GM19438 (cell line): ENCODE measurements around the gene TRIP11.

Source experiments
- ATAC-seq: cut with Tn5 transposase; IDR thresholded peaks from one replicate; pipeline ENCODE4 v1.9.1; 2021; ENCODE audit warnings: low read depth; ENCODE audit not compliant: unreplicated experiment

Gene TRIP11

GRCh38 chr14:91961297-91962220 is 78.3 kb downstream of the TRIP11 start:
- ATAC-seq, result no peak

GRCh38 chr14:91957876-91958313 is 82.0 kb downstream of the TRIP11 start:
- no peak for ATAC-seq

GRCh38 chr14:91956616-91957015 is 83.2 kb downstream of the TRIP11 start:
- ATAC-seq, result no peak

DNA sequence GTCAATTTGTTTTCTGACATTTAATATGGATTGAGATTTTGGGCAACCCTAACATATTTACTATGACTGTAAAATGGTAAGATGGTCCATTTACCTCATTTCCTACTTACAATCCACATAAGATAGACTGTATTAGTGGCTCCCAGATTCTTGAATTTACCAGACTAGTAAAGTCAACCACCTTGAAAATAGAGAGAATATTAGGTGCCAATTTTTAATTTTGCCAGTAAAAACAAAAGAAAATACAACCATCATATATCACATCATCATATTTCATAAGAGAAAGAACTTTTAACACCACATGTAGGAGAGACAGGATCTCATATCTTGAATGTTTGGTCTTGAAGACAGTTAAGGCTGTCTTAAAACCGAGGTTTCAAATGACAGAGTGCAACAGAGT is 84.7 kb downstream of the TRIP11 start:
- no peak for ATAC-seq

GRCh38 chr14:91953170-91953985 is 86.5 kb downstream of the TRIP11 start:
- ATAC-seq, result no peak

GRCh38 chr14:91947475-91948184 is 92.2 kb downstream of the TRIP11 start, which contains the start of gene FBLN5:
FBLN5 (minus strand) TSS chr14:91947694; CDS start chr14:91947229, 465 bp downstream.
- no peak for ATAC-seq

GRCh38 chr14:91946622-91947474 is 93.0 kb downstream of the TRIP11 start:
- ATAC-seq, result no peak

GRCh38 chr14:91945751-91946621 is 93.9 kb downstream of the TRIP11 start:
- no peak for ATAC-seq

DNA sequence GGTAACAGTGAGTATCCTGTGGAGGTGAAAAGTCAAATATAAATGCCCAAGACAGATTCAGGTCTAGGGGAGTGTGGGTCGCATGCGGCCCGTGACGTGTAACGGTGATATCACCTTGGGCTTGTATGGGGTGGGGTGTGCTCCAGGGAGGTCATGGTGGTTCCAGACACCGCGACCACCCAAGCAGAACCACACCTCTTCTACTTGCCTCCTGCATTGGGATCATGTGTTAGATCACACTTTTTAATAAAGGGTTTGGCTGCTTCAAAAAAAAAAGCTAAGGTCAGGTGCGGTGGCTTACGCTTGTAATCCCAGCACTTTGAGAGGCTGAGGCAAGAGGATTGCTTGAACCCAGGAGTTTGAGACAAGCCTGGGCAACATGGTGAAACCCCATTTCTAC is 96.9 kb downstream of the TRIP11 start:
- no peak for ATAC-seq

GRCh38 chr14:91942128-91942527 is 97.7 kb downstream of the TRIP11 start:
- no peak for ATAC-seq

DNA sequence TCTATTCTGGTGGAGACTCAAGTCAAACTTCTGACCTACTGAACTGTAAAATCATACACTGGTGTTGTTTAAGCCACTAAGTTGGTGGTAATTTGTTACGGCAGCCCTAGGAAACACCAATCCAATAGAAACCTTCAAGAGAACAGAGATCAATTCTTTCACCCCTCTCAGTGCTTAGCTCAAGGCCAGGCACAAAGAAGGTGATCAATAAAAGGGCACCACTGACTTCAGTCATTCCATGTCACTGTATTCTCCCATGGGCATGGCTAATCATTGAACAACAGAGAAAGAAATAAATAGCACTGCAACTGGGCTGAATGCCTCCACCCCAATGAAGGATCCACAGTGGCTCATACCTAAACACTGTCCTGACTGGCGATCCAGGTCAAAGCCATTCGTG is 99.7 kb downstream of the TRIP11 start:
- no peak for ATAC-seq

DNA sequence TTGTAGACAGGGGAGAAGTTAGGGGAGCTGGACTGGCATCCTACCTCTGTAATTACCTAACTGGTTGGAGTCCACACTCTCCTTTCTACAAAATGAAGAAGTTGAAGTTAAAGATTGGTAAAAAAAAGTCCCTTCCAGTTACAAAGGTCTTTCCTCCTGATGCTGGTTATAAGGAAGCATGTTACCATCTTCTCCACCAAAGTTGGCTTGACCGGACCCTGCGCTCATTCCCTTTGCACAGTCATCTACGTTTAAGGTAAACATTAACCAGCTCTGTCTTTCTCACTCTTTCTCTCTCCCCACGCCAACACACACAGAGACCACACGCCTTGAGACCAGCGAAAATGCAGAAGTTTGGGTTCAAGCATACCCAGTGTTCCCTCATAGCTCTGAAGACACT is 104.3 kb downstream of the TRIP11 start:
- ATAC-seq, result no peak

GRCh38 chr14:91934554-91935285 is 105.1 kb downstream of the TRIP11 start:
- ATAC-seq, result no peak

GRCh38 chr14:91931478-91932088 is 108.3 kb downstream of the TRIP11 start:
- no peak for ATAC-seq

GRCh38 chr14:91929700-91930099 is 110.2 kb downstream of the TRIP11 start:
- no peak for ATAC-seq

DNA sequence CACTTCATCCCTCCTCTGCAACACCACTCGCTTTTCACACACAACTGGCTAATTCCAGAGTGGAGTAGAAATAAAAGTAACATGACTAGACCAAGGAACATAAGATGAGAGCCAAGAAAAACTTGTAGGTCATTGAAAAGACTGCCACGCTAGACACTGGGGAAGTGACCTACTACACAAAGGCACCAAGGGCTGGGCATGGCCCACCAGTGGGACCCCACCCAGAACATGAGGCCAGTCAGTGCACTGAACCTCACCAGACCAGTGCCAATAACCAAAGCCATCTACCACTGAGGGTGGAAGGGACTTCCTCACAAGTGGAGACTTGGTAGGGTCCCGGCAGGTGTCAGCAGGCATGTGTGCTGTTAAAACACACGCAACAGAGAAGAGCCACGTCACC is 112.1 kb downstream of the TRIP11 start:
- ATAC-seq, result no peak

- no peak for ATAC-seq
Observed at GRCh38 chr14:91927191-91927590, 112.7 kb downstream of the TRIP11 start.
